H1 (cell line): ENCODE results near the gene ALPK3. TPM values are rescaled to one million over a fixed set of nuclear protein-coding genes. Genes with fewer than 3 reads are reported as not detected.

Experiments used
- CTCF ChIA-PET: fragments of 300-600 bp; sonication (Branson Sonifier 250); formaldehyde crosslinking; loops from one replicate; lab custom pipeline; 2021; ENCODE audit not compliant: partially characterized antibody; lab: Charles Lee
- POLR2A ChIA-PET: fragments of 300-600 bp; sonication (Branson Sonifier 250); formaldehyde crosslinking; loops from one replicate; lab custom pipeline; 2021; ENCODE audit warnings: inconsistent platforms; ENCODE audit not compliant: partially characterized antibody; lab: Charles Lee
- DNase-seq, 2 experiments: peaks; one replicate each; pipeline versions ENCODE4 v3.0.0 to v3.0.0-alpha.2; 2010 to 2022; ENCODE audit warnings: low spot score in 2 of 2, low read depth in 1 of 2, mixed read lengths in 1 of 2
- FAIRE-seq: peaks from 2 replicates; lab custom pipeline; 2011; peaks lifted over from hg19 to GRCh38; lab: Jason Lieb, UNC
- H2AFZ ChIP-seq: 2 replicates; pipeline ENCODE4 v1.8.1; 2012; ENCODE audit warnings: low read length, inconsistent platforms
- H2AK5ac ChIP-seq: 2 replicates; pipeline ENCODE4 v1.6.1; 2013; ENCODE audit warnings: low read depth, low read length
- H2BK120ac ChIP-seq: replicated peaks from 2 replicates; pipeline ENCODE3; 2013; ENCODE audit warnings: low read depth, low read length, inconsistent platforms
- H2BK12ac ChIP-seq: 2 replicates; pipeline ENCODE4 v1.6.1; 2013; ENCODE audit warnings: low read depth, low read length
- H2BK15ac ChIP-seq: 2 replicates; pipeline ENCODE4 v1.6.1; 2013; ENCODE audit warnings: low read length
- H2BK20ac ChIP-seq: 2 replicates; pipeline ENCODE4 v1.6.1; 2013; ENCODE audit warnings: low read length
- H2BK5ac ChIP-seq: 2 replicates; pipeline ENCODE4 v1.6.1; 2013; ENCODE audit warnings: low read depth, low read length
- H3K14ac ChIP-seq: 2 replicates; pipeline ENCODE4 v1.6.1; 2013; ENCODE audit warnings: inconsistent platforms; ENCODE audit not compliant: insufficient read length
- H3K18ac ChIP-seq: 2 replicates; pipeline ENCODE4 v1.6.1; 2013; ENCODE audit warnings: low read length; ENCODE audit errors: extremely low read depth
- H3K23ac ChIP-seq: 2 replicates; pipeline ENCODE4 v1.6.1; 2013; ENCODE audit warnings: inconsistent platforms; ENCODE audit not compliant: insufficient read length
- H3K23me2 ChIP-seq: 2 replicates; pipeline ENCODE4 v1.6.1; 2013; ENCODE audit warnings: low read depth, low read length
- H3K27ac ChIP-seq: 2 replicates; pipeline ENCODE4 v1.6.1; 2011; ENCODE audit warnings: low read depth, low read length, inconsistent platforms
- H3K27me3 ChIP-seq, 4 experiments: replicated peaks in 1 of 4; 1 replicate in 1 of 4; 2 replicates in 3 of 4; pipeline versions ENCODE4 v1.6.1 to v1.8.1; 2011 to 2013; ENCODE audit warnings: low read length in 3 of 4, mild to moderate bottlenecking in 3 of 4, inconsistent platforms in 2 of 4, mixed read lengths in 2 of 4, moderate library complexity in 1 of 4; ENCODE audit not compliant: control insufficient read depth in 3 of 4, insufficient read depth in 3 of 4; ENCODE audit errors: extremely low read depth in 1 of 4
- H3K36me3 ChIP-seq, 4 experiments: 2 replicates each; pipeline versions ENCODE4 v1.6.1 to v1.8.1; 2011 to 2013; ENCODE audit warnings: mild to moderate bottlenecking in 4 of 4, low read length in 3 of 4, moderate library complexity in 2 of 4, control low read depth in 1 of 4, inconsistent platforms in 1 of 4; ENCODE audit not compliant: insufficient read depth in 4 of 4, control insufficient read depth in 2 of 4
- H3K4ac ChIP-seq: replicated peaks from 2 replicates; pipeline ENCODE3; 2013; ENCODE audit warnings: low read length, low read depth, mixed read lengths, inconsistent platforms; ENCODE audit not compliant: insufficient read length
- H3K4me1 ChIP-seq, 4 experiments: replicated peaks in 1 of 4; 1 replicate in 1 of 4; 2 replicates in 3 of 4; pipeline versions ENCODE4 v1.6.1 to v1.8.1; 2011 to 2013; ENCODE audit warnings: low read length in 3 of 4, inconsistent platforms in 2 of 4, mixed read lengths in 1 of 4; ENCODE audit not compliant: insufficient read depth in 4 of 4, control insufficient read depth in 3 of 4
- H3K4me2 ChIP-seq, 2 experiments: 2 replicates each; pipeline versions ENCODE4 v1.6.1 to v1.8.1; 2011 to 2013; ENCODE audit warnings: low read depth in 2 of 2, low read length in 2 of 2, control low read depth in 1 of 2, inconsistent platforms in 1 of 2, mild to moderate bottlenecking in 1 of 2; ENCODE audit not compliant: insufficient read depth in 1 of 2
- H3K4me3 ChIP-seq, 4 experiments: fragments of 200-600, 300-600 bp in 1 of 4; sonication (generic), shearing (Covaris generic), sonication (Bioruptor Twin) in 1 of 4; 2 replicates each; pipeline versions ENCODE4 v1.5.1 to v1.8.1; 2011 to 2016; ENCODE audit warnings: low read length in 4 of 4, low read depth in 3 of 4, control low read depth in 2 of 4, inconsistent platforms in 2 of 4, mild to moderate bottlenecking in 2 of 4, mixed read lengths in 1 of 4, moderate library complexity in 1 of 4; ENCODE audit not compliant: insufficient read depth in 2 of 4; ENCODE audit errors: extremely low read depth in 1 of 4
- H3K56ac ChIP-seq: replicated peaks from 2 replicates; pipeline ENCODE3; 2013; ENCODE audit warnings: low read depth, mild to moderate bottlenecking, mixed read lengths, low read length, inconsistent platforms; ENCODE audit not compliant: insufficient read length
- H3K79me1 ChIP-seq: 2 replicates; pipeline ENCODE4 v1.6.1; 2013; ENCODE audit warnings: low read depth, low read length, control low read depth
- H3K79me2 ChIP-seq, 2 experiments: 2 replicates each; pipeline versions ENCODE4 v1.6.1 to v1.8.1; 2012 to 2013; ENCODE audit warnings: low read length in 2 of 2, mild to moderate bottlenecking in 2 of 2, inconsistent platforms in 1 of 2; ENCODE audit not compliant: insufficient read depth in 2 of 2, control insufficient read depth in 1 of 2
- H3K9ac ChIP-seq, 4 experiments: replicated peaks in 1 of 4; 1 replicate in 1 of 4; 2 replicates in 3 of 4; pipeline versions ENCODE4 v1.6.1 to v1.8.1; 2011 to 2013; ENCODE audit warnings: low read depth in 3 of 4, low read length in 3 of 4, control low read depth in 2 of 4, mild to moderate bottlenecking in 2 of 4, moderate library complexity in 2 of 4, inconsistent platforms in 1 of 4; ENCODE audit errors: extremely low read depth in 1 of 4
- H3K9me3 ChIP-seq, 2 experiments: 2 replicates each; pipeline versions ENCODE4 v1.6.1 to v1.8.1; 2012 to 2013; ENCODE audit warnings: mild to moderate bottlenecking in 2 of 2, moderate library complexity in 2 of 2, control low read depth in 1 of 2, inconsistent platforms in 1 of 2, low read depth in 1 of 2, low read length in 1 of 2, mixed read lengths in 1 of 2; ENCODE audit not compliant: insufficient read depth in 2 of 2
- H4K20me1 ChIP-seq, 2 experiments: replicated peaks in 1 of 2; 2 replicates each; pipeline versions ENCODE3 to v1.8.1; 2011 to 2013; ENCODE audit warnings: inconsistent platforms in 2 of 2, low read length in 2 of 2, mild to moderate bottlenecking in 1 of 2; ENCODE audit not compliant: insufficient read depth in 2 of 2, control insufficient read depth in 1 of 2
- H4K5ac ChIP-seq: 2 replicates; pipeline ENCODE4 v1.6.1; 2013; ENCODE audit warnings: low read length, low read depth, mixed read lengths, inconsistent platforms; ENCODE audit not compliant: insufficient read length
- H4K8ac ChIP-seq: 2 replicates; pipeline ENCODE4 v1.8.0; 2013; ENCODE audit warnings: mild to moderate bottlenecking, moderate library complexity, low read length, inconsistent platforms; ENCODE audit not compliant: insufficient read depth; ENCODE audit errors: extremely low read depth
- H4K91ac ChIP-seq: replicated peaks from 2 replicates; pipeline ENCODE3; 2013; ENCODE audit warnings: low read length, mixed read lengths, inconsistent platforms; ENCODE audit not compliant: insufficient read length
- PHF8 ChIP-seq: fragments of 200-600 bp; sonication (generic); conservative IDR thresholded peaks from 2 replicates; pipeline ENCODE4 v1.7.1; 2012; ENCODE audit warnings: low read depth, mild to moderate bottlenecking, inconsistent platforms, low read length, moderate library complexity
- WGBS, 2 experiments: shearing (Covaris generic) in 1 of 2; methylation state at CpG; one replicate each; pipeline versions ENCODE4 v1.1.6 to v1.1.7; 2013 to 2015; ENCODE audit warnings: low lambda C conversion rate in 2 of 2, mixed read lengths in 2 of 2, inconsistent platforms in 1 of 2, low coverage in 1 of 2, missing lambda C conversion rate in 1 of 2; ENCODE audit not compliant: insufficient replicate concordance in 2 of 2, insufficient coverage in 1 of 2, insufficient read length in 1 of 2; ENCODE audit errors: extremely low coverage in 1 of 2, missing lambda C conversion rate in 1 of 2; 5-methylcytosine and 5-hydroxymethylcytosine counted together
- polyA plus RNA-seq, 7 experiments: library from polyadenylated mRNA; depleted of rRNA in 3 of 7; stranded (reverse) in 5 of 7; unstranded in 2 of 7; fragments of >200 nt in 5 of 7; fragments of 200-250 nt in 2 of 7; gene quantifications; 1 replicate in 5 of 7; 2 replicates in 1 of 7; 4 replicates in 1 of 7; pipeline versions ENCODE4 v1.2.1 to v1.2.3, GENCODE V29; 2011 to 2013; ENCODE audit warnings: missing spikeins in 2 of 7, mixed read lengths in 2 of 7
- total RNA-seq: library from RNA; stranded (reverse); fragmentation: NEBNext Ultra II Directional; extraction: Animal tissue kit (Norgen Biotek cat#: 25700); gene quantifications from 2 replicates; pipeline ENCODE4 v1.2.1, GENCODE V29; 2021

ALPK3 gene
- total and polyA plus RNA-seq, 2 of the 8 experiments (the other 6 are each of a cell fraction or from before 2014, with no cell fraction given) = 4.4 to 19.2 TPM

GRCh38 chr15:84898761-84899160, 81.6 kb downstream of the ALPK3 start:
- CTCF ChIA-PET = interaction anchor here (0.6 to 1.3 kb wide), 4 partner anchors 26 to 323 kb away, joined by 3 to 4 read pairs (median 3); no protein-coding TSS in a partner anchor
- peak overlapping the region in 1 of 4 experiments; percentile 18; a peak in 1 of 7 replicates for H3K9ac ChIP-seq

More at GRCh38 chr15:84898761-84899160, 81.6 kb downstream of the ALPK3 start:
- Histone ChIP-seq H3K79me1 (no peaks in the 10 kb centered on the region), H3K23me2 (no peaks in the 10 kb centered on the region), H3K36me3 (no peaks in the 10 kb centered on the region), H2BK12ac (no peak overlapping the region), H3K23ac (no peak overlapping the region), H3K79me2 (no peaks in the 10 kb centered on the region), H4K8ac (no peak overlapping the region; the same call in 1 of the 2 replicates), H3K27me3 (no peaks in the 10 kb centered on the region), H2BK15ac (no peak overlapping the region), H2BK120ac (peak overlapping the region; percentile 33), H3K9me3 (no peaks in the 10 kb centered on the region), H3K18ac (no peak overlapping the region), H4K5ac (no peak overlapping the region), H2BK5ac (no peak overlapping the region), H2AFZ (no peak overlapping the region), H3K4ac (no peak overlapping the region), H4K20me1 (no peaks in the 10 kb centered on the region), H3K14ac (no peak overlapping the region), H3K4me2 (no peak overlapping the region), H3K27ac (no peak overlapping the region), H4K91ac (no peak overlapping the region), H2AK5ac (no peak overlapping the region), H2BK20ac (no peak overlapping the region), H3K56ac (no peak overlapping the region), H3K4me1 (no peaks in the 10 kb centered on the region), H3K4me3 (no peak overlapping the region)
- POLR2A ChIA-PET = no interaction called here
- no peak for DNase-seq
- TF ChIP-seq PHF8 = no peak
- no peak for FAIRE-seq
- WGBS, 2 experiments = 75% methylated on average over 4 of the region's 4 CpGs; no CpG with 5 or more reads in 1 of the 2 experiments
